Measurements from ENCODE around the gene ZBBX.

The ZBBX gene

GRCh38 chr3:167274141-167274874 lies 105.8 kb downstream of the ZBBX start:
- ATAC-seq (ENCODE audit: insufficient read depth, low read depth): no peak
- no peaks in the 10 kb centered on the region for H3K27me3 ChIP-seq (ENCODE audit: insufficient read depth, low read length, poor library complexity)

GRCh38 chr3:167253037-167253436 lies 127.1 kb downstream of the ZBBX start:
- no peak overlapping the region for H2AFZ ChIP-seq (ENCODE audit: low read depth, low read length)

More at GRCh38 chr3:167274141-167274874, 105.8 kb downstream of the ZBBX start:
- Histone ChIP-seq H3K27ac (ENCODE audit: low read length) (no peak overlapping the region), H3K9me3 (ENCODE audit: insufficient read depth, low read length, severe bottlenecking) (peaks cover 5% of the 10 kb centered on the region), H3K9ac (ENCODE audit: low read depth, low read length) (no peak overlapping the region), H2AFZ (ENCODE audit: low read depth, low read length) (no peak overlapping the region), H3K4me1 (ENCODE audit: insufficient read depth, low read length) (no peaks in the 10 kb centered on the region), H4K20me1 (ENCODE audit: insufficient read depth, low read length) (no peaks in the 10 kb centered on the region), H3K79me2 (ENCODE audit: insufficient read depth, low read length) (no peaks in the 10 kb centered on the region), H3K4me2 (ENCODE audit: insufficient read depth, low read length) (no peak overlapping the region), H3K4me3 (ENCODE audit: low read depth in 1 of 2, low read length in 2 of 2) (no peak overlapping the region), H3K36me3 (ENCODE audit: insufficient read depth, low read length) (no peaks in the 10 kb centered on the region)
- no peak for DNase-seq
- TF ChIP-seq EZH2 (IDR thresholded peaks at IDR 0.05; ENCODE audit: borderline replicate concordance, low read depth, low read length, severe bottlenecking): no peak
- no peak for TF ChIP-seq CTCF (IDR thresholded peaks at IDR 0.05; ENCODE audit: borderline replicate concordance, extremely low read depth, low read length, poor library complexity, severe bottlenecking)

GRCh38 chr3:167251678-167252077 lies 128.4 kb downstream of the ZBBX start:
- H3K27me3 ChIP-seq (ENCODE audit: insufficient read depth, low read length, poor library complexity): no peaks in the 10 kb centered on the region
- ATAC-seq (ENCODE audit: insufficient read depth, low read depth) (no peak), DNase-seq (no peak)
- H3K9ac ChIP-seq (ENCODE audit: low read depth, low read length): no peak overlapping the region
- H4K20me1 ChIP-seq (ENCODE audit: insufficient read depth, low read length): no peaks in the 10 kb centered on the region
- no peak overlapping the region for H3K4me2 ChIP-seq (ENCODE audit: insufficient read depth, low read length)
- no peaks in the 10 kb centered on the region for H3K4me1 ChIP-seq (ENCODE audit: insufficient read depth, low read length)
- no peak for TF ChIP-seq EZH2 (IDR thresholded peaks at IDR 0.05; ENCODE audit: borderline replicate concordance, low read depth, low read length, severe bottlenecking)
- TF ChIP-seq CTCF (IDR thresholded peaks at IDR 0.05; ENCODE audit: borderline replicate concordance, extremely low read depth, low read length, poor library complexity, severe bottlenecking): no peak
- no peak overlapping the region for H3K27ac ChIP-seq (ENCODE audit: low read length)
- no peak overlapping the region for H2AFZ ChIP-seq (ENCODE audit: low read depth, low read length)
- H3K79me2 ChIP-seq (ENCODE audit: insufficient read depth, low read length): no peaks in the 10 kb centered on the region
- H3K9me3 ChIP-seq (ENCODE audit: insufficient read depth, low read length, severe bottlenecking): no peaks in the 10 kb centered on the region
- H3K36me3 ChIP-seq (ENCODE audit: insufficient read depth, low read length): no peaks in the 10 kb centered on the region
- H3K4me3 ChIP-seq (ENCODE audit: low read depth in 1 of 2, low read length in 2 of 2): no peak overlapping the region

More at GRCh38 chr3:167253037-167253436, 127.1 kb downstream of the ZBBX start:
- H3K36me3 ChIP-seq (ENCODE audit: insufficient read depth, low read length): no peaks in the 10 kb centered on the region
- no peak overlapping the region for H3K4me3 ChIP-seq (ENCODE audit: low read depth in 1 of 2, low read length in 2 of 2)
- H3K27ac ChIP-seq (ENCODE audit: low read length): no peak overlapping the region
- no peak overlapping the region for H3K9ac ChIP-seq (ENCODE audit: low read depth, low read length)
- H3K4me2 ChIP-seq (ENCODE audit: insufficient read depth, low read length): no peak overlapping the region
- no peaks in the 10 kb centered on the region for H3K79me2 ChIP-seq (ENCODE audit: insufficient read depth, low read length)
- TF ChIP-seq CTCF (IDR thresholded peaks at IDR 0.05; ENCODE audit: borderline replicate concordance, extremely low read depth, low read length, poor library complexity, severe bottlenecking) (no peak), EZH2 (IDR thresholded peaks at IDR 0.05; ENCODE audit: borderline replicate concordance, low read depth, low read length, severe bottlenecking) (no peak)
- no peak for DNase-seq
- ATAC-seq (ENCODE audit: insufficient read depth, low read depth): no peak
- H3K9me3 ChIP-seq (ENCODE audit: insufficient read depth, low read length, severe bottlenecking): no peaks in the 10 kb centered on the region
- no peaks in the 10 kb centered on the region for H4K20me1 ChIP-seq (ENCODE audit: insufficient read depth, low read length)
- H3K27me3 ChIP-seq (ENCODE audit: insufficient read depth, low read length, poor library complexity): no peaks in the 10 kb centered on the region
- H3K4me1 ChIP-seq (ENCODE audit: insufficient read depth, low read length): no peaks in the 10 kb centered on the region

Measured in DND-41 (cell line).